Measurements from ENCODE around the gene CCDC102A. TPM values are rescaled to one million over a fixed set of nuclear protein-coding genes. Genes with fewer than 3 reads are reported as not detected.

Gene CCDC102A
- total RNA-seq, 4 donors from 2014 or later, result 8.7 to 23.6 (median 22.0) TPM

DNA sequence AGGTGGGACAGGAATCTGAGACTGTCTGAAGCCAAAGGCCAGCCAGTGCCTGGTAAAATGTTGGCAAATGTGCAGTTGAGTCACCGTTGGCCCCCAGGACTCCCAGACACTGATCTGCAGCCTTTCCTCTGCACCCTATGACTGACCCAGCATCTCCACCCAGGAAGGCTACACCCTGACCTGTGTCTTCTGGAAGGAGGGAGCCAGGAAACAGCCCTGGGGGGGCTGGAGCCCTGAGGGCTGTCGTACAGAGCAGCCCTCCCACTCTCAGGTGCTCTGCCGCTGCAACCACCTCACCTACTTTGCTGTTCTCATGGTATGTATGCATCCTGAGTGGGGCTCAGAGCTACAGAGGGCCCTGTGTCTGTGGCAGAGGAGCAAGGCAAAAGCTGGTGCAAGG lies 30.1 kb upstream of the CCDC102A start:
- Histone ChIP-seq H3K4me1 (no peaks in the 10 kb centered on the region), H3K4me3 (no peak overlapping the region), H3K36me3 (no peaks in the 10 kb centered on the region), H3K27ac (no peak overlapping the region), H3K9me3 (no peaks in the 10 kb centered on the region), H3K27me3 (no peaks in the 10 kb centered on the region)
- no peak for DNase-seq
- TF ChIP-seq POLR2A (IDR thresholded peaks at IDR 0.05), result no peak
- TF ChIP-seq, protein P1, sequence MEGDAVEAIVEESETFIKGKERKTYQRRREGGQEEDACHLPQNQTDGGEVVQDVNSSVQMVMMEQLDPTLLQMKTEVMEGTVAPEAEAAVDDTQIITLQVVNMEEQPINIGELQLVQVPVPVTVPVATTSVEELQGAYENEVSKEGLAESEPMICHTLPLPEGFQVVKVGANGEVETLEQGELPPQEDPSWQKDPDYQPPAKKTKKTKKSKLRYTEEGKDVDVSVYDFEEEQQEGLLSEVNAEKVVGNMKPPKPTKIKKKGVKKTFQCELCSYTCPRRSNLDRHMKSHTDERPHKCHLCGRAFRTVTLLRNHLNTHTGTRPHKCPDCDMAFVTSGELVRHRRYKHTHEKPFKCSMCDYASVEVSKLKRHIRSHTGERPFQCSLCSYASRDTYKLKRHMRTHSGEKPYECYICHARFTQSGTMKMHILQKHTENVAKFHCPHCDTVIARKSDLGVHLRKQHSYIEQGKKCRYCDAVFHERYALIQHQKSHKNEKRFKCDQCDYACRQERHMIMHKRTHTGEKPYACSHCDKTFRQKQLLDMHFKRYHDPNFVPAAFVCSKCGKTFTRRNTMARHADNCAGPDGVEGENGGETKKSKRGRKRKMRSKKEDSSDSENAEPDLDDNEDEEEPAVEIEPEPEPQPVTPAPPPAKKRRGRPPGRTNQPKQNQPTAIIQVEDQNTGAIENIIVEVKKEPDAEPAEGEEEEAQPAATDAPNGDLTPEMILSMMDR (IDR thresholded peaks at IDR 0.05), result no peak
- intact Hi-C loops (cut with DNase I; ENCODE audit: low total_unique reads), result no loop called here

GRCh38 chr16:57565461-57565860 lies 29.1 kb upstream of the CCDC102A start:
- Histone ChIP-seq H3K36me3 (no peaks in the 10 kb centered on the region), H3K27me3 (no peaks in the 10 kb centered on the region), H3K4me1 (no peaks in the 10 kb centered on the region), H3K4me3 (no peak overlapping the region), H3K27ac (no peak overlapping the region), H3K9me3 (peaks cover 0 to 2% of the 10 kb centered on the region in 2 donors)
- DNase-seq, result no peak
- TF ChIP-seq, protein P1 (IDR thresholded peaks at IDR 0.05), result no peak
- no peak for TF ChIP-seq POLR2A (IDR thresholded peaks at IDR 0.05)
- intact Hi-C loops (cut with DNase I; ENCODE audit: low total_unique reads), result no loop called here

DNA sequence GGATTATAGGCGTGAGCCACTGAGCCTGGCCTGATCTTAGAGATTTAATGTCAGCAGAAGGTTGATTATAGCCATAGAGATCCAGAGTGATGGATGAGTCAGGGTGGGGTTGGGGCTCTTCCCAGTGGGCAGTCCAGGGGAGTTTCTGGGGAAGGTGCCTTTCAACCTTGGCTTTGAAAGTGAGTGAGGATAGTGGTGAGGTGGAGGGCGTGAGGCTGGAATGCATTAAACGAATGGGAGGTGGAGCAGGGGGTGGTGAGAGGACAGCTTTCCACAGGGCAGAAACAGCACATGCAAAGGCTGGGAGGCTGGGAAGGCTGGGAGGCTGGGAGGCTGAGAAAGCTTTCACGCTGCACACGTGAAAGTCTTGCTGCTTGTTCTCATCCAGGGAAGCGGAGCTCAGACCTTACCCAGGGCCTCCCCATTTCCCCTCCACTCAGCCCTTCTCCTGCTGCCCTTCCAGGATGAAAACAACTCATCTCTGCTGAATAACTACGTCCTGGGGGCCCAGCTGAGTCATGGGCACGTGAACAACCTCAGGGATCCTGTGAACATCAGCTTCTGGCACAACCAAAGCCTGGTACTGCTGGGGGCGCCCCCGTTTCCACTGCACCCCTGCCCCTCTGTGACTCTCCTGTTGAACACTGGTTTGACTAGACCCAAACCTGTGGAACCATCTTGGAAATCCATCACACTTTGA lies 28.4 kb upstream of the CCDC102A start:
- intact Hi-C loops (cut with DNase I; ENCODE audit: low total_unique reads), result no loop called here

GRCh38 chr16:57563761-57564160 lies 27.4 kb upstream of the CCDC102A start:
- H3K4me3 ChIP-seq, result no peak overlapping the region
- H3K36me3 ChIP-seq, result no peaks in the 10 kb centered on the region
- DNase-seq, result no peak
- H3K4me1 ChIP-seq, result no peaks in the 10 kb centered on the region
- no peak overlapping the region for H3K27ac ChIP-seq
- peaks cover 0 to 2% of the 10 kb centered on the region in 2 donors for H3K9me3 ChIP-seq
- intact Hi-C loops (cut with DNase I; ENCODE audit: low total_unique reads), result no loop called here
- TF ChIP-seq POLR2A (IDR thresholded peaks at IDR 0.05), result no peak
- TF ChIP-seq, protein P1 (IDR thresholded peaks at IDR 0.05), result no peak
- no peaks in the 10 kb centered on the region for H3K27me3 ChIP-seq

More for the DNA sequence above, 28.4 kb upstream of the CCDC102A start:
- Histone ChIP-seq H3K27ac (no peak overlapping the region), H3K27me3 (no peaks in the 10 kb centered on the region), H3K9me3 (peaks cover 0 to 2% of the 10 kb centered on the region in 2 donors), H3K4me3 (no peak overlapping the region), H3K4me1 (no peaks in the 10 kb centered on the region), H3K36me3 (no peaks in the 10 kb centered on the region)
- TF ChIP-seq, protein P1 (IDR thresholded peaks at IDR 0.05), result no peak
- TF ChIP-seq POLR2A (IDR thresholded peaks at IDR 0.05), result no peak
- DNase-seq, result no peak

DNA sequence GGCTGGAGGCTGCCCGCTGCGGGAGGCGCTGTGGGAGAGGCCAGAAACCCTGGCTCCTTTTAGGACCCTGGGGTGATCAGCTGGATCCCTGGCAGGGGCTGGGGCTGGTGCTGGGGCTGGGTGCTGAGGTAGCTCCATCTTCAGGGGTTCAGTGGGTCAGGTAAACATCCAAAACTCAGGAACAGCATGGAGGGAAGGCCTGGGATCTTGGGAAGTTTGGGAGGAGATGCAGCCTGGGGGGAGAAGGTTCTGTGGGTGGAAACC lies 27.0 kb upstream of the CCDC102A start:
- no peaks in the 10 kb centered on the region for H3K27me3 ChIP-seq
- H3K27ac ChIP-seq, result no peak overlapping the region
- intact Hi-C loops (cut with DNase I; ENCODE audit: low total_unique reads), result no loop called here
- no peaks in the 10 kb centered on the region for H3K4me1 ChIP-seq
- TF ChIP-seq, protein P1 (IDR thresholded peaks at IDR 0.05), result no peak
- no peak for TF ChIP-seq POLR2A (IDR thresholded peaks at IDR 0.05)
- no peak overlapping the region for H3K4me3 ChIP-seq
- DNase-seq, result no peak
- H3K9me3 ChIP-seq, result peaks cover 0 to 2% of the 10 kb centered on the region in 2 donors
- H3K36me3 ChIP-seq, result no peaks in the 10 kb centered on the region

Data from uterus (tissue), 4 donors.